Prostate gland (tissue), 2 donors: ENCODE measurements around the gene NAIF1. TPM values are rescaled to one million over a fixed set of nuclear protein-coding genes. Genes with fewer than 3 reads are reported as not detected.
"Not testable (repeated sequence)": the region's sequence is repeated elsewhere in the genome, so short reads cannot be mapped to it uniquely, and the experiment has no call there.

ENCODE experiments used
- DNase-seq: peaks from one replicate; pipeline ENCODE4 v3.0.0-alpha.2; 2019; ENCODE audit warnings: low spot score
- H3K27ac ChIP-seq, 2 donors: fragments of 200-600 bp; sonication (generic); 2 replicates each; pipeline ENCODE4 v1.5.1; 2017 to 2019
- H3K27me3 ChIP-seq: fragments of 200-600 bp; sonication (generic); replicated peaks from 2 replicates; pipeline ENCODE4 v1.5.1; 2019; ENCODE audit not compliant: insufficient read depth
- H3K36me3 ChIP-seq, 2 donors: fragments of 200-600 bp; sonication (generic); 1 replicate in 1 of 2; 2 replicates in 1 of 2; pipeline versions ENCODE4 v1.5.1 to v1.8.1; 2017 to 2019
- H3K4me1 ChIP-seq: fragments of 200-600 bp; sonication (generic); replicated peaks from 2 replicates; pipeline ENCODE4 v1.5.1; 2019
- H3K4me3 ChIP-seq, 2 donors: fragments of 200-600 bp; sonication (generic); 2 replicates each; pipeline ENCODE4 v1.5.1; 2017 to 2019
- H3K9me3 ChIP-seq: fragments of 200-600 bp; sonication (generic); 2 replicates; pipeline ENCODE4 v1.5.1; 2017
- CTCF ChIP-seq, 4 experiments: fragments of 200-600 bp in 2 of 4; fragments of 450-650 bp in 2 of 4; sonication (generic) in 2 of 4; IDR thresholded peaks; 1 replicate in 3 of 4; 2 replicates in 1 of 4; pipeline ENCODE4 v1.5.1; 2016 to 2019; ENCODE audit warnings: antibody characterized with exemption in 4 of 4, mild to moderate bottlenecking in 2 of 4, moderate library complexity in 2 of 4
- POLR2A ChIP-seq: fragments of 450-650 bp; IDR thresholded peaks from one replicate; pipeline ENCODE4 v1.6.1; 2016; ENCODE audit warnings: antibody characterized with exemption, mild to moderate bottlenecking
- POLR2AphosphoS5 ChIP-seq: sonication (generic); formaldehyde crosslinking; IDR thresholded peaks from one replicate; pipeline ENCODE4 v1.6.1; 2017; ENCODE audit warnings: antibody characterized with exemption
- WGBS: methylation state at CpG from one replicate; pipeline ENCODE4 v1.1.5; 2018; 5-methylcytosine and 5-hydroxymethylcytosine counted together
- intact Hi-C: fragments of 100-400 bp; cut with DNase I; formaldehyde crosslinking; loops from one replicate; pipeline ENCODE4 v1.14.2; 2022
- total RNA-seq, 2 donors: library from RNA; depleted of rRNA; stranded (reverse); fragments of >200 nt; gene quantifications; one replicate each; pipeline ENCODE4 v1.1.0, GENCODE V29; 2016

The NAIF1 gene
- total RNA-seq, 2 donors from 2014 or later: 12.3 to 12.6 TPM

GRCh38 chr9:128114326-128115186 is 47.4 kb upstream of the NAIF1 start:
- DNase-seq: no peak
- intact Hi-C loops: no loop called here
- no peaks in the 10 kb centered on the region for H3K36me3 ChIP-seq
- H3K4me1 ChIP-seq: no peaks in the 10 kb centered on the region
- TF ChIP-seq POLR2A: no peak
- no peak for TF ChIP-seq CTCF (IDR thresholded peaks at IDR 0.05)
- no peak for TF ChIP-seq POLR2AphosphoS5
- no peak overlapping the region for H3K27ac ChIP-seq
- H3K9me3 ChIP-seq: no peaks in the 10 kb centered on the region
- no peaks in the 10 kb centered on the region for H3K27me3 ChIP-seq
- no peak overlapping the region for H3K4me3 ChIP-seq
- WGBS: 81% methylated on average over 25 of the region's 29 CpGs

GRCh38 chr9:128113526-128114325 is 46.6 kb upstream of the NAIF1 start:
- Histone ChIP-seq H3K9me3 (no peaks in the 10 kb centered on the region), H3K36me3 (peaks cover 0 to 5% of the 10 kb centered on the region in 2 donors), H3K4me1 (no peaks in the 10 kb centered on the region), H3K4me3 (no peak overlapping the region), H3K27me3 (no peaks in the 10 kb centered on the region), H3K27ac (no peak overlapping the region)
- TF ChIP-seq POLR2A: no peak
- TF ChIP-seq POLR2AphosphoS5: no peak
- TF ChIP-seq CTCF (IDR thresholded peaks at IDR 0.05): no peak
- WGBS: 94% methylated on average over 12 of the region's 12 CpGs
- intact Hi-C loops: no loop called here
- DNase-seq: no peak

GRCh38 chr9:128111726-128112125 is 44.6 kb upstream of the NAIF1 start:
- intact Hi-C loops, H3K4me3 ChIP-seq, H3K9me3 ChIP-seq, H3K27me3 ChIP-seq, H3K27ac ChIP-seq, DNase-seq, H3K4me1 ChIP-seq: not testable (repeated sequence)
- peaks cover 7 to 16% of the 10 kb centered on the region in 2 donors for H3K36me3 ChIP-seq
- WGBS: 83% methylated on average over 12 of the region's 12 CpGs

- intact Hi-C loops: no loop called here
- TF ChIP-seq CTCF (IDR thresholded peaks at IDR 0.05): no peak
- TF ChIP-seq POLR2A: no peak
- TF ChIP-seq POLR2AphosphoS5: no peak
- Histone ChIP-seq H3K4me3 (no peak overlapping the region), H3K4me1 (no peaks in the 10 kb centered on the region), H3K36me3 (peaks cover 17 to 33% of the 10 kb centered on the region in 2 donors), H3K27ac (no peak overlapping the region), H3K27me3 (no peaks in the 10 kb centered on the region), H3K9me3 (no peaks in the 10 kb centered on the region)
- no peak for DNase-seq
- WGBS: 65% methylated on average over 20 of the region's 20 CpGs
Observed at GRCh38 chr9:128109050-128109709, 42.1 kb upstream of the NAIF1 start.
